ENCODE measurements around the gene NT5DC2.

Gene NT5DC2

GRCh38 chr3:52477076-52477795 lies 56.4 kb downstream of the NT5DC2 start:
- ATAC-seq (ENCODE audit: low read depth) = no peak
- Histone ChIP-seq H3K27me3 (ENCODE audit: insufficient read depth, poor library complexity, severe bottlenecking) (no peaks in the 10 kb centered on the region), H3K4me3 (ENCODE audit: severe bottlenecking) (no peak overlapping the region), H3K27ac (ENCODE audit: poor library complexity, severe bottlenecking) (no peak overlapping the region), H3K36me3 (ENCODE audit: low read depth) (peaks cover 83% of the 10 kb centered on the region), H3K9me3 (ENCODE audit: severe bottlenecking) (no peaks in the 10 kb centered on the region), H3K4me1 (ENCODE audit: insufficient read depth, poor library complexity, severe bottlenecking) (no peaks in the 10 kb centered on the region)
- no peak for TF ChIP-seq CTCF (IDR thresholded peaks at IDR 0.05; ENCODE audit: poor library complexity, severe bottlenecking)
- DNase-seq (ENCODE audit: low spot score) = no peak
